ENCODE data around the gene TUBB8.
"Not testable (repeated sequence)": the region's sequence is repeated elsewhere in the genome, so short reads cannot be mapped to it uniquely, and the experiment has no call there.

TUBB8 gene

DNA sequence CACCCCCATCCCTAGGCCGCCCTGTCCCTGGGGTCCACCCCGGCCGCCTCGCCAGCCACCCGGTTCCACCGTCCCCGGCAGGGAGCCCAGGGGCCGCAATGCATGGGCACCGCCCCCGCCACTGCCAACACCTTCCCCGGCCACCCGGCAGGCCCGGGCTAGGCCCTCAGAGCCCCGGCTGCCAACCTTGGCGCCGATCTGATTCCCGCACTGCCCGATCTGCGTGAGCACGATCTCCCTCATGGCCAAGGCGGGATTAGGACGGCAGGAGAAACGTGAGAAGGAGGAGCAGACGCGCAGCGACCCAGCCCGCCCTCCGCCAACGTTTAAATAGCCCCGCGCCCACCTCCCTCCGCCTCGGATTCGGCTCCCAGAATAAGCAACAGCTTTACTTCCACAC is at the start of gene TUBB8:
TSS of gene TUBB8 (minus strand) at position 301 of the 400 bp plus-strand sequence. CDS start at position 243, 58 bp downstream.
- DNase-seq (ENCODE audit: low read depth in 2 of 2): no peak

DNA sequence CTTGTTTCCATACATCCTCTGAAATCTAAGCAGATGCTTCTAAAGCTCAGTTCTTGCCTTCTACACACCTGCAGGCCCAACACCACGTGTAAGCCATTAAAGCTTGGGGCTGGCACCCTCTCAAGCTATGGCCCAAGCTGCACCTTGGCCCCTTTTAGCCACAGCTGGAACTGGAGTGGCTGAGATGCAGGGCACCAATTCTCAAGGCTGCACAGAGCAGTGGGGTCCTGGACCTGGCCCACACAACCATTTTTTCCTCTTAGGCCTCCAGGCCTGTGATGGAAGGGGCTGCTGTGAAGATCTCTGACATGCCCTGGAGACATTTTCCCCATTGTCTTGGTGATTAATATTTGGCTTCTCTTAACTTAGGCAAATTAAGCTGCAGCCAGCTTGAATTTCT is 47.4 kb upstream of the TUBB8 start:
- DNase-seq (ENCODE audit: low read depth in 2 of 2): no peak

DNA sequence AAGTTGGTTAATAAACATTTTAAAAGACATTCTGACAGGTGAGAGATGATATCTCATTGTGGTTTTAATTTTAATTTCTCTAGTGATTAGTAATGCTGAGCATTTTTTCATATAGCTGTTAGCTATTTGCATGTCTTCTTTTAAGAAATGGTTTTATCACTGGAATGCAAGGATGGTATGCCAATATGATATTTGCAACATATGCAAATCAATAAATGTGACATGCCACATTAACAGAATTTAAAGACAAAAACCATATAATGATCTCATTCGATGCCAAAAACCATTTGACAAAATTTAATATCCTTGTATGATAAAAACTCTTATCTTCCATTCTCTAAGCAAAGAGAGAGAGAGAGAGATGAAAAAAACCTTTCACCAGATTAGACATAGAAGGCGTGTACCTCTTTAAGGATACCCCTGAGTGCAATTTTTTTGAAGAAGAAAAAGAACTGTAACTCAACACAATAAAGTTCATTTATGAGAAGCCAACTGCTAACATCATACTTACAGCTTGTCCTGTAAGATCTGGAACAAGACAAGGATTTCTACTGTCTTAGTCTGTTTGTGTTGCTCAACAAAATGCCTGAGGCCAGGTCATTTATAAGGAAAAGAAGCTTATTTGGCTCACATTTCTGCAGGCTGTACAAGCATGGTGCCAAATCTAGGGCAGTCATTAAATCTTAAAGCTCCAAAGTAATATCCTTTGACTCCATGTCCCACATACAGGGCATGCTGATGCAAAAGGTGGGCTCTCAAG is 46.4 kb upstream of the TUBB8 start:
- no peak for DNase-seq (ENCODE audit: low read depth in 2 of 2)

DNA sequence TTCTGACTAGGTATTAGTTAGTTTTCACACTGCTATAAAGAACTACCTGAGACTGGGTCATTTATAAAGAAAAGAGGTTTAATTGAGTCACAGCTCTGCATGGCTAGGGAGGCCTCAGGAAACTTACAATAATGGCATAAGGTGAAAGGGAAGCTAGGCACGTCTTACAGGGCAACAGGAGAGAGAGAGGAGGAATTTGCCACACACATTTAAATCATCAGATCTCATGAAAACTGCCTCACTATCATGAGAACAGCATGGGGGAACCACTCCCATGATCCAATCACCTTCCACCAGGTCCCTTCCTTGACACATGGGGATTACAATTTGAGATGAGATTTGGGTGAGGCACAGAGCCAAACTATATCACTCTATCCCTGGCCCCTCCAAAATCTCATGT is 45.5 kb upstream of the TUBB8 start:
- DNase-seq (ENCODE audit: low read depth in 2 of 2): no peak

DNA sequence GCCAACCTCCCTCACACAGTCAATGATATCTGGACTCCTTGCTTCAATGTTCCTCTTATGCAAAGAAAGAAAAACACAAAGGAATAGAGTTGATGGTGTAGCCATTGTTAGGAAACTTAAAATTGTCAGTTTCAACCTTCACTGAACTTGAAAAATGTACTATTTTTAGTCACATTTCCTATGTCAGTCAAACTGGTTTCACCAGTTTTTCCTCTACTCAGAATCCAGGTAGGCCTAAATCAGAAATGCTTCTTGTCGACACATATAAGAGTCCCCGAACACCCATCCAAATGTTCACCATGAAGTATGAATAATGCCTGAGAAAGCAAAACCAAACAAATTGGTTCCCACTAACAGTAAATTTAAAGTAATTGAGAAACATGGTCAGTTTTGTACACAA is 43.8 kb upstream of the TUBB8 start:
- no peak for DNase-seq (ENCODE audit: low read depth in 2 of 2)

DNA sequence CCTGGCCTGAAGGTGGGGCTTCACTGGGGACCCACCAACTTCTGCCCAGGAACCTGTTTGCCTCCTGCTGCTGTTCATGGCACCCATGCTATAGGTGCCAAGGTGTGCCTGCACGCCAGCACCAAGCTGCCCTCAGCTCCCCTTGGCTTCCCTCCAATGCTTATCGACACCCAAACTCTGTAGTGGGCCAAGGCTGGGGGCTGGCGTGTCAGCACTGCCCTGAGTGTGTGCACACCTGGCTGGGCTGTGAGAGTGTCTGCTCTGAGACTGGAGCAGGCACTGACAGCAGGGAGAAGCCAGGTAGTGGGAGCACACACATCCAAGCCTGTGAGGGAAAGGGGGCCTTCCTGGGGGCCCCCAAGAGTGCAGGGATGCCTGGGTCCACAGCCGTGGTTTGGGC is 43.1 kb upstream of the TUBB8 start:
- no peak for DNase-seq (ENCODE audit: low read depth in 2 of 2)

DNA sequence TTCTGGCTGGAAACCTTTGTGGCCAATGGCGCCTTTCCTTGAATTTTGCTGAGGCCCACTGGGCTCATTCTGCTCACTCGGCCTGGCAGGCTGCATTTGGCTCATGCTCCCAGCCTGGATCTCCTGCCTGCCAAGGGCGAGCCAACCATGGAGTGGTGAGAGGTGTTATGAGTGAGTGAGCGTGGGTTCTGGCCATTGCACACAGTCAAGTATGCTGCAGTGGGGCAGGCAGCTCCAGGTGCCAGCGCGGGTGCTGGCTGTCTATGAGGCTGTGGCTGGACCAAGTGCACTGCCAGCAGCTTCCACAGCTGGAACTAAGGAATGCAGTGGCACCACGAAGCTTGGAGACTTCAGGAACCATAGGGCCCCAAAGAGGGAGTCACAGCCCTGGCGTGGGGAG is 42.2 kb upstream of the TUBB8 start:
- DNase-seq (ENCODE audit: low read depth in 2 of 2): no peak

DNA sequence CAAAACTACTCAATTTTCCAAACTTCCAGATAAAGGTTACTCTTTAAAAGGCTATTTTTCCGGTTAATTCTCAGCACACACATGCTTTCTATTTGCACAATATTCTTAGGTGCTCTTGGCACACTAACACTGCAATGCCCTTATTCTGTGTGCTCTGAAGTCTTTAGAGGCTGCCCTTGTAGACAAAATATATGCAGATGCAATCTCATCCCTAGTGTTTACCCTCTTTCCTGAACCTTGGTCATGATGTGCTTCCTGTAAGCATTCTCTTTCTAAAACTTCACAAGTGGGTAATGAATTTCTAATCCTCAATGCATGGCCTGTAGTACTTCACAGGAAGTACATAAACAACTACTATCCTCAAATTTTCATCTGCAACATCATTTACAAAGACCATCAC is 41.1 kb upstream of the TUBB8 start:
- DNase-seq (ENCODE audit: low read depth in 2 of 2): no peak

DNA sequence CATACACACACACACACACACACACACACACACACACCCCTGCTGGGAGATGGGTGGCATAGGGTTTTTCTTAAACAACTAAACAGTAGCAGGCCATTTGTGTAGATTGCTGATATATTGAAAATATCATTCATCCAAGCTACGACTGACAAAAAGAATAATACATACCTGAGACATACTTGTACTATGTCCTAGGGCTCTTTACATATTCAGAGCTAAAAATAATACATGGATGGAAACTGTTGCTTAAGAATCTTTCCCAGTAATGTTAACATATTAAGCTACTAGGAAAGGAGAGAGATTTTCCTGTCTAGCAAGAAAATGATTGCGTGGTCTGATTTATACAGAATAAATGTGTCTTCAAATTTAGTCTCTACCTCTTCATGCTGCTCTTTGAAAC is 40.2 kb upstream of the TUBB8 start:
- DNase-seq (ENCODE audit: low read depth in 2 of 2): no peak

DNA sequence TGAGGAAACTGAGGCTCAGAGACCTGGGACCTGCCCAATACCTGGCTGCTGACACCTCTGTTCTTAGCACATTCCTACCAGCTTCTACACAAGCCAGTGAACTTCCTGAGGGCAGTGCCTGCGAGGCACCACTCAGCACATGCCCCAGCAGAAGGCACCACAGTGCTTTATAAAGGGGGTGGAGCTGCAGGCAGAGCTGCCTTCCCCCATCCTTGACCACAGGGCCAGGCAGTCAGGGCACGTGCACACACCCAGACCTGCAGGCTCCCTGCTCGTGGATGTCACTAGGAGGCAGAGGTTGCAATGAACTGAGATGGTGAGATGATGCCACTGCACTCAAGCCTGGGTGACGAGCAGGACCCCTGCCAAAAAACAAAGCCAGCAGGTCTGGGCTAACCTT is 39.2 kb upstream of the TUBB8 start:
- no peak for DNase-seq (ENCODE audit: low read depth in 2 of 2)

DNA sequence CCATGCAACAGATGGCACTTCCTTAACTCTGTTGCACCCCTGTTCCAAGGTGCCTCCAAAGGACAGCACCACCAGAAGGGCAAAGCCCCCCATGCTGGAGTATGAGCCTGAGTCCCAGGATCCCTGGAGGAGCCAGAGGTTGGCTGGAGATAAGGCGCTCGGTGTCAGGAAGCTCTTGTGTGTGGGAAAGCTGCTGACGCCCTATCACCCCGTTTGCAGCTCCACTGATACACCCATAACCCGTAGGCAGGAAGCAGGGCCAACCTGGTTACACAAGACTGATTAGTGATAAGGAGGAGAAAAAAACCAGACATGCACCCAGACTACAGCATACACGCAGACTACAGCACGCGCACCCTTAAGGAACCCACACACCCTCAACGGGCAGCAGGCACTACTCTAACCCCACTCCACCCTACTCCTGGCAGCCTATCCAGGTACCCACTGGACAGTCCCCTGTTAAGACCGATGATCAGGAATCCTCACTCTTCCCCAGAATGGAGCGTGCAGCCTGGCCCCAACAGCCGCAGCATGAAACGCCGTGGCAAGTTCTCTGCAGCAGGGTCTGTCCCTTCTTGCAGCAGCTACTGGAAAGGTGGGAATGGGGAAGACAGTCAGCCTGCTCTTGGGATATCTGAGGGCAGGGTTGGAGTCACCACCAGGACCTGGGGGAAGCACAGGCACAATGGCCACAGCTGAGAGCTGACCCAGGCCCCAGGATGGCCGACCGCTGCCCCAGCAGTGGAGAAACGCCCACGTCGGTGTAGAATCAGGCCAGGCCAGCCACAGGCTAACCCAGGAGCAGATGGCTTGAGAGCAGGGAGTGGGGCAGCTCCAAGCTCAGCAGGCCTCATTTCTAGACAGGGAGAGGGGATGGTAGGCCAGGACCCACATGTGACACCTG is 38.3 kb upstream of the TUBB8 start:
- no peak for DNase-seq (ENCODE audit: low read depth in 2 of 2)

DNA sequence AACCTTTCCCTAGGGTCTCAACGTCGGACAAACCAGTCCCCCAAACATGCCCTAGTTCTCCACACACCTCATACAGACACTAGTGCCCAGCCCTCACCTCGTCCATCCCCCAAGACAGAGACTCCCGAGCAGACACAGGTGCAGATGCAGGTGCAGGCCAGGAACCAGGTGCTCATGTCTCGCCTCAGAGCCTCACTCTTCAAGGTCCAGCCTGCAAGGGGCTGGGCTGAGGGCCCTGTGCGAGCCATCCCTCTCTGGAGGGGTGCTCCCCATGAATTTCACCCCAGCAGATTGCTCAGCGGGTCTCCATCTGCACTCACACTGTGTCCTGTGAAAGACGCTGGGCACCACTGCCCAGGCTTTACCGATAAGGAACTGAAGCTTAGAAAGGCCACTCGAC is 36.9 kb upstream of the TUBB8 start:
- no peak for DNase-seq (ENCODE audit: low read depth in 2 of 2)

DNA sequence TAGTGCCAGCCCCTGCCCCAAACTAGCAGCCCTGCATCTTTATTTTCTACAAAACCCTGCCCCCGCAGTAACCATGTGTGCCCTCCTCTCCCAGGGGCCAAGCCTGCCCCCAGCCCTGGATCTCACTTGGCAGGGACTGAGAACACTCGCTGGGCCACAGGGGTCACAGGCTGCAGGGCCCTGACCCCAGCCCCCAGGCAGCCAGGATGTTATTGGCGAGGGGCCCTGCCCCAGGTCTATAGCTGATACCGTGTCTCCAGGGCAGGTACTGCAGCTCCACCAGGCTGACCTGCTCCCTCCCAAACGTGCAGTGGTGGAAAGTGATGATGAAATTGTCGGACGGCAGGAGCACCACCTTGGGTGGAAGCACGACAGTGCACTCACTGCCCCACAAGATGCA is 35.9 kb upstream of the TUBB8 start:
- DNase-seq (ENCODE audit: low read depth in 2 of 2): no peak

DNA sequence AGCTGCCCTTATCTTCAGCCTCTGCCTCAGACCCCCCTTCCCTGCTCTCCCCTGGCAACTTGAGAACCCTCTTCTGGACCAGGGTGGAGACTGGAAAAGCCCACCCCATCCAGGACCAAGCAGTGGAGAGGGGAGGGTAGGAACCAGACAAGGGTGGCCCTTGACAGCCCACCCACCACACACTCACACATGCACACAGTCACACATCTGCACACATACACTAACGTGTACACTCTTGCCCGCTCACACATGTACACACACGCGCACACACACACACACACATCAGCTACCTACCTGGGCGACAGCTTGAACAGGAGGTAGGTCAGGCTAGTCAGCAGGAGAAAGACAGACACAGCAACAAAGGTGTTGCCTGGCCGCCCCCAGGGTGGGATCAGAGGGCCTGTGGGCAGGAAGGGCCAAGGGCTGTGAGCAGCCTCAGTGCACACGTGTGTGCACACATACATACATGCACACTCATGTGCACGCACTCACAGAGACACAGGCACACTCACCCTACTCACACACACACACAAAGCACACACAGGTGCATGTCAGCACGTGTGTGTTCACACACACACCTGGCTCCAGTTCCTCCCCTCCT is 34.9 kb upstream of the TUBB8 start:
- DNase-seq (ENCODE audit: low read depth in 2 of 2): no peak

DNA sequence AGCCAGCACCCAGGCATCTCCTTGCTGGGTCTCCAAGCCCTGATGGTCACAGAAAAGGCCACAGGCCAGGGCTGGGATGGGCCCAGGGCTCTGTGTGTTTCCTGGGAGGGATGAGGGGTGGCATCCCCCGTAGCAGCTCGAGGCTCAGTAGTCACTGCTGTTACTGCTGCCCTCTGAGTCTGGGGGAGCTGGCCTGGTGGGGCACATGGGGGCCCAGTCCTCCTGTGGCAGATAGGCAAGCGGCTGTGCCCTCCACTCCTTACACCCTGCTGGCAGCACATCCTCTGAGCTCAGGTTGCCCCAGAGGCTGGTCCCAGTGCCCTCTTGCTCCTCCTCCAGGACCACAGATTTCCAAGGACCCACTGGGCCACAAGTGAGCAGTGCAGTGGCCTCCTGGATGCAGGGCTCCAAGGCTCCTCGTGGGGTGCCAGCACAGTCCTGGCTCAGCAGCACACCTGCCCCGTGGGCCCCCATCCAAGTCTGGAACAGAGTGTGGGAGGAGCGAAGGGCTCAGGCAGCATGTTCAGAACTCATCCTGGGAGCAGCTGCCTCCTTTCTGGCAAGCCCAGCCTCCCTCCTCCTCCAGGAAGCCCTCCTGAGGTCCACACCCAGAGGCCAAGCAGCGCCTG is 31.5 kb upstream of the TUBB8 start:
- no peak for DNase-seq (ENCODE audit: low read depth in 2 of 2)

DNA sequence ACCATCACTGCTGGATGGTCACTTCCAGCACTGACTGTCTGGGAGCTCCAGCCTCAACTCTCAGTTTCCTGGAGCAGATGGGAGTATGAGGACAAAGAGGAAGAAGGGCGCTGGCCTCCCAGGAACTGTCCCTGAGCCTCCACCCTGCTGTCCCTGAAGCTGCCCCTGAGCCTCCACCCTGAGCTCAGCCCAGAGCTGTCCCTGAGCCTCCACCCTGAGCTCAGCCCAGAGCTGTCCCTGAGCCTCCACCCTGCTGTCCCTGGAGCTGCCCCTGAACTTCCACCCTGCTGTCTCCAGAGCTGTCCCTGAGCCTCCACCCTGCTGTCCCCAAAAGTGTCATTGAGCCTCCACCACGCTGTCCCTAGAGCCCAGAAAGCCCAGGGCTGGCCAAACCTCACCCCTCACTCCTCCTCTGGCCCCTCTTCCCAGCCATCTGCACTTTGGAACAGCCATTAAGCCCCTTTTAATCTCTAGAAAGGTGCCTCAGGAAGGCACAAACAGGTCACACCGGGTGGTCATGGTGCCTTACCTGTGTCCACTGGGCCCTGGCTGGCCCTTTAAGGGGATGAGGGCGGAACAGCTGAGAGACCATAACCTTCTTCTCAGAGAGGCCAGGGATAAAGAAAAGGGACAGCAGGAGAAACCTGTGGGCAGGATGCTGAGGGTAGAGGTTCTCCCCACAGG is 30.6 kb upstream of the TUBB8 start:
- no peak for DNase-seq (ENCODE audit: low read depth in 2 of 2)

DNA sequence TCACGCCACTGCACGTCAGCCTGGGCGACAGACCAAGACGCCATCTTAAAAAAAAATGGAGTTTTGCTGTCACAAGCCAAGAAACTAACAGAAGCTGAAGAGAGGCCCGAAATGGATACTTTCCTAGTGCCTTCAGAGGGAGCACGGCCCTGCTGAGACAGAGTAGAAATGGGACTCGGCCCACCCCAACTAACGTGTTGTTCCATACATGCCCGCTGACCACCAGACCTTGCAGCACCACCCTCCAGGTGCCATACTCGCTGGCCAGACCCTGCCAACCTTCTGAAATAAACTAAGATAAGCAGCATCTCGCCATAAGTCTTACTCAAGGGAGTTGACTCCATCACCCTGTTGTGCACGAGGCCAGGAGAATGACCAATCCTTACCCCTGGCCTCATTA is 29.5 kb upstream of the TUBB8 start:
- no peak for DNase-seq (ENCODE audit: low read depth in 2 of 2)

DNA sequence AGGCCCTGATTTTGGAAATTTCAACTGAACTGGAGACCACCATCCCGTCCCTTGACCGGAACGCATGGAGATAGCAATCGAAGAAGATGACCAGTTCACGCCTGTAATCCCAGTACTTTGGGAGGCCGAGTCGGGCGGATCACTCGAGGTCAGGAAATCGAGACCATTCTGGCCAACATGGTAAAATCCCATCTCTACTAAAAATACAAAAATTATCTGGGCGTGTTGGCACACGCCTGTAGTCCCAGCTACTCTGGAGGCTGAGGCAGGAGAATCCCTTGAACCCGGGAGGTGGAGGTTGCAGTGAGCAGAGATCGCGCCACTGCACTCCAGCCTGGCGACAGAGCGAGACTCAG is 25.1 kb upstream of the TUBB8 start:
- not testable (repeated sequence) for DNase-seq (ENCODE audit: low read depth in 2 of 2)

DNA sequence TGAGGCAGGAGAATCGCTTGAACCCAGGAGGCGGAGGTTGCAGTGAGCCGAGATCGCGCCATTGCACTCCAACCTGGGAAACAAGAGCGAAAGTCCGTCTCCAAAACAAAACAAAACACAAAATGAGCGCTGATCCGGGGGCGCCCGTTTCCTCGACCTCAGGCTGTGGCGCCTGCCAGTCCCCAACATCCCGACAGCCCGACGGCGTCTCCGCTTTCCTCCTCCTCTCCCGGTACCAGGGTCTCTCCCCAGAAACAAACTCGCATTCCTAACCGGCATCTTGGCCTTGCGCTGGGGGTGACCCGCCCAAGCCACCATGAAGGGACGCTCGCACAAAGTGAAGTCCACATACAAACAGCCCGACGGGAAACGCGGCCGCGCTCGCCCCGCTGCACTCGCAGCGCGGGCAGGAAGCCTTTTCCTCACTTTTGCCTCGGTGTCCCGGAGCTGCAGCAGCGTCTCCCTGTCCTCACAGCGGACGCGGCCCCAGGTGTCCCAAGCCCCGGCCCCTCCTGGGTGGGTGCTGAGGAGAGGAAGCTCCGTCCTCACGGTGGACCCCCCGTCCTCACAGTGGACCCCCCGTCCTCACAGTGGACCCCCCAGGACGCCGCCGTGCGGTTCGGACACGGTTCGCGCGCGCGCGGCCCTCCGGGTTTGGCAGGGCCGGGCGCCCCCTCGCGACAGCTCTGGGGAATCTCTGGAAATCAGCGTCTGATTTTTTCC is 24.6 kb upstream of the TUBB8 start:
- peak; percentile 30 to 42 for DNase-seq (ENCODE audit: low read depth in 2 of 2)

DNA sequence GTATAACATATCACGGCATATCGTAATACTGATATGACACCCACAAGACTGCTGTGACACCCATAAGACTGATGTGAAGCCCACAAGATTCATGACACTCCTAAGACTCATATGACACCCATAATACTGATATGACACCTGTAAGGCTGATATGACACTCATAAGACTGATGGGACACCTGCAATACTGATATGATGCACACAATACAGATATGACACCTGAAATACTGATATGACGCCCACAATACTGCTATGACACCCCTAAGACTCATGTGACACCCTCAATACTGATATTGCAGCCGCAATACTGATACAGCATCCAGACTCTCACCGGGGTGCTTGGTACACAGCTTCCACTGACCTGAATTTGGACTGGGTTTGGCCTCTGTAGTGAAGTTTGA is 19.1 kb upstream of the TUBB8 start:
- not testable (repeated sequence) for DNase-seq (ENCODE audit: low read depth in 2 of 2)

DNA sequence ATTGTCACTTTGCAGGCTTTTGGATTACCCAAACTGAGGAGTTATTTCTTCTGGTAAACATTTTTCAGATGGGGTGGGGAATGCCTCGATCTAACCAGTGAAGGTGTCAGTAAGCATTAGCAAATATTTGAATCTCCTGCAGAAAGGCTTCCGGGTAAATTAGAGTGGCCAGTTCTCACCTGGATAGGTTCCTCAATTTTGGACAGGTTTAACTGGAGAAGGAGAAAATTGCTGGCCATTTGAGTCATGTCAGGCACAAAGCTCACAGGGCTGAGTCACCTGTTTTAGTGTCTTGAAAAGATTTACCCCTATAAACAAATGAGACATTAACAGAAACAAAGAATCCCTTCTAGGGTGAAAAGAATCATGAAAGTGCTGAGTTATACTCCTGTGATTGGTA is 830 bp upstream of the TUBB8 start:
- not testable (repeated sequence) for DNase-seq (ENCODE audit: low read depth in 2 of 2)
